NCI-H345 (cell line): ENCODE measurements around the gene ELMO2.

ENCODE experiments used
- DNase-seq: peaks from one replicate; lab custom pipeline; 2025; lab: John Stamatoyannopoulos, UW

The ELMO2 gene

GRCh38 chr20:46333161-46333991 is 73.0 kb downstream of the ELMO2 start:
- peak; percentile 43 for DNase-seq

- DNase-seq: no peak
Measured at GRCh38 chr20:46332373-46333160, 73.8 kb downstream of the ELMO2 start.

- DNase-seq: no peak
Measured at GRCh38 chr20:46331611-46332361, 74.6 kb downstream of the ELMO2 start.

GRCh38 chr20:46330831-46331371 is 75.5 kb downstream of the ELMO2 start:
- no peak for DNase-seq

- DNase-seq: peak; percentile 71
Measured at GRCh38 chr20:46330072-46330763, 76.2 kb downstream of the ELMO2 start.

- DNase-seq: no peak
Measured at GRCh38 chr20:46328200-46328882, 78.1 kb downstream of the ELMO2 start.

GRCh38 chr20:46327557-46327956 is 78.9 kb downstream of the ELMO2 start:
- no peak for DNase-seq

GRCh38 chr20:46325789-46326188 is 80.6 kb downstream of the ELMO2 start:
- DNase-seq: no peak

GRCh38 chr20:46324960-46325703 is 81.3 kb downstream of the ELMO2 start:
- DNase-seq: peak; percentile 42

GRCh38 chr20:46324379-46324778 is 82.0 kb downstream of the ELMO2 start:
- DNase-seq: no peak

- peak; percentile 10 for DNase-seq
Measured at GRCh38 chr20:46323557-46323956, 82.9 kb downstream of the ELMO2 start.

GRCh38 chr20:46322641-46323040 is 83.8 kb downstream of the ELMO2 start:
- no peak for DNase-seq

- DNase-seq: no peak
Measured at GRCh38 chr20:46317685-46318177, 88.7 kb downstream of the ELMO2 start.

GRCh38 chr20:46316984-46317684 is 89.3 kb downstream of the ELMO2 start:
- peak; percentile 9 for DNase-seq
